ENCODE data around the gene SUSD3.
A peak's percentile ranks its signal among the peaks of the same experiment; 100 is the strongest.
"Not testable (repeated sequence)": the region's sequence is repeated elsewhere in the genome, so short reads cannot be mapped to it uniquely, and the experiment has no call there.

The SUSD3 gene

GRCh38 chr9:93114169-93114983, 55.9 kb downstream of the SUSD3 start:
- no peak for DNase-seq

DNA sequence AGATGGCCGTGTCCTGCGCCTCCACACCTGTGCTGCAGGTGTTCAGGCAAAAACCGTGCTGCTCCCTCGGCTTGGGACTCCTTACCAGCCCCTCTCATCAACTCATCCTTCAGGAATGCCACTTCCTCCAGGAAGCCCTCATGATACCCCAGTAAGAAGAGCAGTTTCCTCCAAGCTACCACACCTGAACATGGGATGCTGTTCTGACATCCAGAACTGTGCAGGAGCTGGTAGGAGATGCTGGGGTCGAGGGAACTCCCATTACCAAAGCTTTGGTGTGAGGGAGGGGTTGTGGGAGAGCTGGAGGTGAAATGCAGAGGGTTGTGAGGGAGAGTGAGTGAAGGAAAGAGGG, 56.5 kb downstream of the SUSD3 start:
- no peak for DNase-seq

GRCh38 chr9:93115486-93116071, 57.1 kb downstream of the SUSD3 start:
- DNase-seq: no peak

- DNase-seq: no peak
Measured at GRCh38 chr9:93116072-93116961, 57.8 kb downstream of the SUSD3 start.

GRCh38 chr9:93117521-93117920, 59.0 kb downstream of the SUSD3 start:
- not testable (repeated sequence) for DNase-seq

DNA sequence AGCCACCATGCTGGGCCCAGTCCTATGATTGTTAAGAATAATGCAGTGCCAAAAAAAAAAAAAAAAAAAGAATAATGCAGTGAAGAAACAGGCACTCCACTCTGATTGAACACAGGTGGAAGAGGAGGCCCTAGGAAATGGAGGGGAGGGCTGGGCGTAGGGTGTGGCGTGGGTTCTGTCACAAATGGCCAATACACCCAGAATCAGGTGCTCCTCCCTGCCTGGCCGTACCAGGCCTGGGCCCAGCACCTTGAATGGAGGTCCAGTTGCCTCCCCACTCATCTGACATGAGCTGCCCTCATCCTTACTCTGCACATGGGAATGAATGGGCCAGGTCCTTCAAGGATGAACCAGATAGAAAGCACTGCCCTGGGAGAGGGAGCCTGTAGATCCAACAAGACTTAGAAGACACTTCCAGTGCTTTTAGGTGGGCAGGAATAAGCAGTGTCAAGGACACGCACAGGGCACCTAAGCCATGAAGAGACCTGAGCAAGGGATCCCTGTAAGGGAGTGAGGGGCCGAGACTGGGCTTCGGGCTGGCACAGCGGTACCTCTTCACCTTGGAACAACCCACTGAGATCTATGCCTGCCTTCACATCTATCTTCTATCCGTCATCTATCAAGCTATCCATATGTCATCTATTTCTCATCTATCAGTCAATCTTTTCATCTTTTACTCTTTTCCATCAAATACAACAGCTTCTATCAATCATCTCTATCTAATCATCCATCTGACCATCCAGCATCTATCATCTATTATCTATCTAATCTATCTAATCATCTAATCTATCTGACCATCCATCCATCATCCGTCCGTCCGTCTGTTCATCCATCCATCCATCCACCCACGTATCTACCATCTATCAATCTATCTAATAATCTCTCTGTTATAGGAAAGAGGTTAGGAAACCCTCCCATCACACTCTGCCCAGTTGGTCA, 59.7 kb downstream of the SUSD3 start:
- no peak for DNase-seq

DNA sequence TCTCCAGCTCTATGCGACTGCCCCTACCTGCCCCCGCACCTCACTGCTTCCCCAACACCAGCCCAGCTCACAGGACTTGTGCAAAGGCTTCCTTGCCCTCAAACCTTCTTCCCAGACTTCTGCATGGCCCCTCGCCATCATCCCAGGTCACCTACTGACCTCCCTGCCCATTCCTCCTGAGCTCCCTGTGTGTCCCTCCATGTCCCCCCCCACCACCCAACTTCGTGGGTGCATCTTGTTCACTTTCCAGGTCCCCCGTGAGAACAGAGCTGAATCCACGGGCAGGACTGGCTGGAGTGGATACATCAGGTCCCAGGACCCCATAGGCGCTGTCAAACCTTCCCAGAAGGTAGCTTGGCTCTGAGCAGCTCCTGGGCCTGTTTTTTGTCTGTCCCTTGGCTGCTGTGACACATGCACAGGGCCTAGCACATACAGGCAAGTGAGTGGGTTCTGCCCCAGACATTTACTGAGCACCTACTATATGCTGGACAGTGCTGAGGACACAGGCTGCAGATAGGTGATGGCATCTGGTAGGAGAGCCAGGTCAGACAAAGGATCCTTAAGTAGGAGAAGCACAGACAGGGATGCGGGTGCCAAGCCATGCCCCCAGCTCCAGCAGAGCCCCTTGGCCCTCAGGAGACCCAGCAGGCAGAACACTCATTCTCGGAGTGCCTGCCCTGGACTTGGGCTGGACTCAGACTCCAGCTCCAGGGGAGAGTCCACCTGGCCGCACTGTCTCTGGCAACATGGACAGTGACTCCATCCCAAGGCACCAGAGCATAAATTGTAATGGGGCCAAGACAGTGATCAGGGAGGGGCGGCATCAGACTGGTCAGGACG, 60.6 kb downstream of the SUSD3 start:
- no peak for DNase-seq

DNA sequence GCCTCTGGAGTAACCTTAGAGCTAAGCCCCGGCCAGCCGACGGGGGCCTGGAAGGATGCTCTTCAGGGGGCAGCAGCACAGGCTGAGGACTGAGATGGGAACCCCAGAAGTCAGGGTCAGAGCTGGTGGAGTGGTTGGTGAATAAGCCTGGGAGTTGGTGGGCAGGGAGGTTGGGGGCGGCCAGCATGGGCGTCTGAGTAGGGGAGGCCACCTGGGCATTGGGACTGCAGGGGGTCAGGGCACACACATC, 61.1 kb downstream of the SUSD3 start:
- DNase-seq: no peak

- no peak for DNase-seq
Measured at GRCh38 chr9:93119953-93120845, 61.7 kb downstream of the SUSD3 start.

- no peak for DNase-seq
Measured at GRCh38 chr9:93120846-93121315, 62.4 kb downstream of the SUSD3 start.

GRCh38 chr9:93121316-93122241, 63.1 kb downstream of the SUSD3 start:
- DNase-seq: no peak

DNA sequence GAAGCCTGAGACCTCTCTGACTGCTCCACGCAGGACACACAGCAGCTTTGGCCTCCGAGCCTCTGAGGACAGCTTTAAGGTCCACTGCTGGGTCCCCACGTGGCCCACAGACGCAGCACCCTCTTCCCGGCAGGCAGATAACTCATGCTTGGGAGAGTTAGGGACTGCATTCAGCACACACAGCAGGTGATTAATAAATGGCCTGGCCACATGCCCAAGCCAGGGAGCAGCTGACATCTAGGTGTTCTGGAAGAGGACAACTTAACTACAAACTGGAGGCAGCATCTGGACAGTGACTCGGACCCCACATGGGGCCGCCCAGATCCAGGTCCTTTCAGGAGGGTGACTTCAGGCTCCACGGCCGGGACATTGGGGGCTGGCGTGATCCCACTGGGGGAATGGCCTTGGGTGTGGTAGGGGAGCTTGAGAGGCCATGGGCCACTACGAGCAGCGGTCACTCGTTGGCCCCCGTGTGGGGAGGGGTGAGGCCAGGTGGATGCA, 64.3 kb downstream of the SUSD3 start:
- DNase-seq: peak; percentile 5

DNA sequence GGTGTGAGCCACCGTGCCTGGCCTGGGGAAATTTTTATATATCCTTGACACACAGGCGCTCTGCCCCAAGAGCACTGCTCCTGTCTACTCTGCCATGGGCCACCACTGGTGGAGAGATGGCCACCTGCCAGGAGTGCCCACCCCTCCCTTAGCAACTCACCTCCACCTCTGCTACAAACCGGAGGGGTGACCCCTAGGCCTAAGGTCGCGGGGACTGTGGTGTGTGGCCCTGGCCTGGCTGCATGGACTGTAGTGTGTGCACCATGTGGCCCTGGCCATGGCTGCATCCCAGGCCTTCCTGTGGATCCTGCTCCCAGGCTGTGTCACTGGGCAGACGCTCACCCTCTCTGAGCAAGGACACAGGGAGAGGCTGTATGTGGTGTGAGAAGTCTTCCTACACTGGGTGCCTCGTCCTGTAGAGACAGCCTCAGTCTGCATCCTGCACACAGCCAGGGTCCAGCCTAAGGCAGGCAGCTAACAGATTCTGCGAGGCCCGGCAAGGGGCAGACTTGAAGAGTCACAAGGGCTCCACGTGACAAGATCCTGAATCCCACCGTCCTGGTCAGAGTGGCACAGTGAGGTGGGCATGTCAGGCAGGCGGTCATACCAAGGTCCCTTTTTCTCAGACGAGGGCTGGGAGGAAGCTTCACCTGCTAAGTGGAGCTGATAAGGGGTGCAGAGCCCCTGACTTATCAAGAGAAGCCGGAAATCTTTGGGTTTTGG, 65.2 kb downstream of the SUSD3 start:
- DNase-seq: peak; percentile 10

DNA sequence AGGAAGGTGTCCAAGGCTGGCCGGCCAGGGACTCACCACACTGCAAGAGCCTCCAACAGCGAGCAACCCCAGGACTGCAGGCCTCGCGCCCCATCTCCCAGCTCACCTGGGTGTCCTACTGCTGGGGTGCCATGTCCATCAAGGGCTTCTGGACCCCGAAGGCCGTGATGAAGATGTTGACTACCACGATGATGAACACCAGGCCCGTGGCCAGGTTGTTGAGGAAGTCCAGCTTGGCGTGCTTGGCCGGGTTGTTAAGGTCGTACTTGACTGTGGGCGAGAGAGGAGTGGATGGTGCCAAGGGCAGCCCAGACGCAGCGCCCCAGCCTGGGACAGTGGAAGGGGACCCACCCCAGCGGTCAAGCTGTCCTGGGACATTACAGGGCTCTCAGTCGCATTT, 66.3 kb downstream of the SUSD3 start:
- no peak for DNase-seq

DNA sequence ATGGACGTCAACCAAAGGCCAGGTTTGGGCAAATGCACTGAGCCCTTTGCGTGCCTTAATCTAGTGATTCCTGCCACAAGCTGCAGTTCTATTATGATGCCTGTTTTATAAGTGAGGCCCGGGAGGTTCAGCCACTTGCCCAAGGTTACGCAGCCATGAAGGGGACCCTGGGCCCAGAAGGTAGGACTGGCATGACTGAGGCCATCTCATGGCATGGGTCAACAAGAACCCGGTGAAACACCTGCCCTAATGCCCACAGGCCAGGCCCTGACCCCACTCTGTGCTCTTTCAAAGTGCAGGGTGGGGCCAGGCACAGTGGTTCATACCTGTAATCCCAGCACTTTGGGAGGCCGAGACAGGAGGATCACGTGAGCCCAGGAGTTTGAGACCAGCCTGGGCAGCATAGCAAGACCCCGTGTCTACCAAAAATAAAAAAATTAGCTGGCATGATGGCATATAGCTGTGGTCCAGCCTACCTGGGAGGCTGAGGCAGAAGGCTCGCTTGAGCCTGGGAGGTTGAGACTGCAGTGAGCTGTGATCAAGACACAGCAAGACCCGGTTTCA, 66.9 kb downstream of the SUSD3 start:
- DNase-seq: no peak

GRCh38 chr9:93126151-93126781, 67.8 kb downstream of the SUSD3 start:
- DNase-seq: no peak

GRCh38 chr9:93126825-93127368, 68.4 kb downstream of the SUSD3 start:
- DNase-seq: no peak
